ENCODE data around the gene SLC12A7.

DNA sequence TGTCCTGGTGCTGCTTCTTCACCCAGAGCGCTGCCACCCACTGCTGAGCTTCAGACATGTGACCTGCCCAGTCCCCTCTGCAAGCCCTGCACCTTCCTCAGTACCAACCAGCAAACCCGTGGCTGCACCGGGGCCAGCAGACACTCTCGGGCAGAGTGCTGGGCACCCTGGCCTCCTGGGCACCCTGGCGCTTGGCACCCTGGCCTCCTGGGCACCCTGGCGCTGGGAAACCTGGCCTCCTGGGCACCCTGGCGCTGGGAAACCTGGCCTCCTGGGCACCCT is 31.7 kb upstream of the SLC12A7 start:
- TF ChIP-seq REST (IDR thresholded peaks at IDR 0.05; ENCODE audit: insufficient read depth in 1 of 2, low read depth in 2 of 2, low read length in 2 of 2) (no peak), POLR2AphosphoS5 (IDR thresholded peaks at IDR 0.05; ENCODE audit: low read depth, low read length) (no peak), SIN3A (IDR thresholded peaks at IDR 0.05; ENCODE audit: borderline replicate concordance, insufficient read depth, low read length) (no peak), TAF1 (IDR thresholded peaks at IDR 0.05; ENCODE audit: borderline replicate concordance, insufficient read depth, low read length) (no peak), FOXP2 (optimal IDR thresholded peaks at IDR 0.05; ENCODE audit: borderline replicate concordance, extremely low read depth, extremely low read length, insufficient read depth) (no peak)

Measured in PFSK-1 (cell line).